ENCODE measurements around the gene SIGLEC14.

SIGLEC14 gene

GRCh38 chr19:51607920-51608562, 38.6 kb downstream of the SIGLEC14 start:
- no peak for DNase-seq

- DNase-seq, result no peak
Observed at GRCh38 chr19:51607077-51607476, 39.5 kb downstream of the SIGLEC14 start.

GRCh38 chr19:51602189-51602854, 44.3 kb downstream of the SIGLEC14 start:
- DNase-seq, result no peak

- no peak for DNase-seq
Observed at GRCh38 chr19:51600940-51601580, 45.6 kb downstream of the SIGLEC14 start.

- DNase-seq, result no peak
Observed at GRCh38 chr19:51599084-51599483, 47.5 kb downstream of the SIGLEC14 start.

GRCh38 chr19:51598159-51598915, 48.3 kb downstream of the SIGLEC14 start:
- DNase-seq, result no peak

- no peak for DNase-seq
Observed at GRCh38 chr19:51595190-51596175, 51.1 kb downstream of the SIGLEC14 start.

GRCh38 chr19:51594774-51595109, 51.9 kb downstream of the SIGLEC14 start:
- no peak for DNase-seq

GRCh38 chr19:51593969-51594773, 52.5 kb downstream of the SIGLEC14 start:
- peak; percentile 72 for DNase-seq

- no peak for DNase-seq
Observed at GRCh38 chr19:51593138-51593890, 53.3 kb downstream of the SIGLEC14 start.

All from NCI-H1417 treated with DMSO at 0.1 percent for 48 hours (cell line).